ENCODE results near the gene LSP1. TPM values are rescaled to one million over a fixed set of nuclear protein-coding genes. Genes with fewer than 3 reads are reported as not detected.

Gene LSP1
- total RNA-seq, 1 experiment from 2014 or later = 0.90 TPM

GRCh38 chr11:1870721-1871466 is 18.0 kb downstream of the LSP1 start:
- no peaks in the 10 kb centered on the region for H3K27me3 ChIP-seq (ENCODE audit: control insufficient read depth, insufficient read depth, low read length)
- TF ChIP-seq REST (IDR thresholded peaks at IDR 0.05; ENCODE audit: insufficient read depth in 1 of 2, low read depth in 2 of 2, low read length in 1 of 2) = no peak
- TF ChIP-seq POLR2AphosphoS5 (IDR thresholded peaks at IDR 0.05; ENCODE audit: low read depth, low read length) = no peak
- TF ChIP-seq CTCF (IDR thresholded peaks at IDR 0.05) = no peak
- no peak; the same call in 1 of the 2 replicates for TF ChIP-seq TCF7L2 (IDR thresholded peaks at IDR 0.05; ENCODE audit: low read depth, low read length)
- no peak for TF ChIP-seq SIN3A (IDR thresholded peaks at IDR 0.05; ENCODE audit: borderline replicate concordance, insufficient read depth, low read depth, low read length)
- POLR2A ChIA-PET = no interaction called here
- in situ Hi-C loops (cut with HindIII; ENCODE audit: low pct_unique_long_range_greater_than_20kb, low sequenced_read_pairs) = no loop called here
- no peak overlapping the region for H3K27ac ChIP-seq (ENCODE audit: low read length)
- CTCF ChIA-PET = interaction anchor here (0.6 kb wide), 1 partner anchor 38 kb away, joined by 6 read pairs; no protein-coding TSS in a partner anchor
- no peaks in the 10 kb centered on the region for H3K36me3 ChIP-seq (ENCODE audit: control insufficient read depth, insufficient read depth, low read length)
- H3K4me3 ChIP-seq (ENCODE audit: low read depth in 2 of 2, low read length in 2 of 2) = no peak overlapping the region
- no TSS peak for BruUV-seq (replicated peaks)
- H3K9me3 ChIP-seq (ENCODE audit: control insufficient read depth, insufficient read depth, low read depth, low read length) = no peaks in the 10 kb centered on the region
- no peak for ATAC-seq
- intact Hi-C loops (cut with micrococcal nuclease; ENCODE audit: unreplicated experiment) = loop anchor here (5.0 kb wide), 1 partner anchor 286 kb away; no protein-coding TSS in a partner anchor
- peaks cover 28% of the 10 kb centered on the region for H3K4me1 ChIP-seq (ENCODE audit: control insufficient read depth, insufficient read depth, low read length)
- no peak for DNase-seq (ENCODE audit: low read depth, low spot score)

GRCh38 chr11:1871531-1871930 is 18.6 kb downstream of the LSP1 start:
- TF ChIP-seq SIN3A (IDR thresholded peaks at IDR 0.05; ENCODE audit: borderline replicate concordance, insufficient read depth, low read depth, low read length) = no peak
- TF ChIP-seq TCF7L2 (IDR thresholded peaks at IDR 0.05; ENCODE audit: low read depth, low read length) = no peak; the same call in 1 of the 2 replicates
- TF ChIP-seq CTCF (IDR thresholded peaks at IDR 0.05) = no peak
- no peak for TF ChIP-seq REST (IDR thresholded peaks at IDR 0.05; ENCODE audit: insufficient read depth in 1 of 2, low read depth in 2 of 2, low read length in 1 of 2)
- no peak for TF ChIP-seq POLR2AphosphoS5 (IDR thresholded peaks at IDR 0.05; ENCODE audit: low read depth, low read length)
- in situ Hi-C loops (cut with HindIII; ENCODE audit: low pct_unique_long_range_greater_than_20kb, low sequenced_read_pairs) (no loop called here), intact Hi-C loops (cut with micrococcal nuclease; ENCODE audit: unreplicated experiment) (loop anchor here (5.0 kb wide), 1 partner anchor 286 kb away; no protein-coding TSS in a partner anchor)
- DNase-seq (ENCODE audit: low read depth, low spot score) (no peak), ATAC-seq (no peak)
- no peaks in the 10 kb centered on the region for H3K27me3 ChIP-seq (ENCODE audit: control insufficient read depth, insufficient read depth, low read length)
- no peaks in the 10 kb centered on the region for H3K36me3 ChIP-seq (ENCODE audit: control insufficient read depth, insufficient read depth, low read length)
- POLR2A ChIA-PET = no interaction called here
- H3K9me3 ChIP-seq (ENCODE audit: control insufficient read depth, insufficient read depth, low read depth, low read length) = no peaks in the 10 kb centered on the region
- H3K4me3 ChIP-seq (ENCODE audit: low read depth in 2 of 2, low read length in 2 of 2) = no peak overlapping the region
- H3K27ac ChIP-seq (ENCODE audit: low read length) = no peak overlapping the region
- BruUV-seq (replicated peaks) = no TSS peak
- peaks cover 32% of the 10 kb centered on the region for H3K4me1 ChIP-seq (ENCODE audit: control insufficient read depth, insufficient read depth, low read length)
- CTCF ChIA-PET = interaction anchor here (0.6 kb wide), 1 partner anchor 39 kb away, joined by 6 read pairs; no protein-coding TSS in a partner anchor

Measured in Panc1 (cell line).